HS-27A (cell line): ENCODE results near the gene MYO10.
"Not testable (repeated sequence)": the region's sequence is repeated elsewhere in the genome, so short reads cannot be mapped to it uniquely, and the experiment has no call there.

Experiments used
- DNase-seq: peaks from one replicate; pipeline ENCODE4 v3.0.0-alpha.2; 2012; ENCODE audit warnings: low read depth, missing footprints

MYO10 gene

GRCh38 chr5:16740066-16740810 is 195.8 kb downstream of the MYO10 start:
- no peak for DNase-seq

- not testable (repeated sequence) for DNase-seq
These were observed 197.7 kb downstream of the MYO10 start for GRCh38 chr5:16738393-16738792.

DNA sequence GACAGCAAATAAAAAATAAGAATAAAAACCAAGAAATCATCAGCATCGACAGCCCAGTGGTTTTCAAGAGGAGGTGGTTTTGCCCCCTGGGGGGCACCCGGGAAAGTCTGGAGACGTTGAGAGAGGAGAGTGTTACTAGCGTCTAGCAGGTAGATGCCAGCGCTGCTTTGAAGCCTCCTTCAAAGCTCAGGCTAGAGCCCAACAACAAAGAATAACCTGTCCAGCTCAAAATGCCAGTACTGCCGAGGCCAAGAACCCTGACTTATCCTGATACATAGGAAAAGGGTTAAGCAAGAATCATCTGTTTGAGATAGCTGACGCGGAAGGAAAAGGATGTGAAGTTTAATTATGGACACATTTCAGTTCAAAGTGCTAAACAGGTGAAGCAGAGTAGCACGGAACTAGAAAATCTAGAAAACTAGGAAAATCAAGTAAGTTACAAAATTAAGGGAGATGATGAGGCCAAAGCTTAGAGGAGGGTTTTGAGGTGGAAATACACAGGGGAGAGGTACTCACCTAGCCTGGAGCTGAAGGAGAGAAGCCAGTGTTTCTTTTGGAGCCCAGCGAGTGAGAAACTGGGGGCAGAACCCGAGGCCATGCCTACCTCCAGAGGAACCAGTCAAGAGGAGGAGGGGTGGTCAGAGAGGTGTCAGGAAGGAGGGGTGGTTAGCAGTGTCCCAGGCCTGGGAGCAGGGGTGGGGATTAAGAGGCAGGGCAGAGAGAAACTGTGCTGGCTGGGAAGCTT is 198.3 kb downstream of the MYO10 start:
- no peak for DNase-seq

DNA sequence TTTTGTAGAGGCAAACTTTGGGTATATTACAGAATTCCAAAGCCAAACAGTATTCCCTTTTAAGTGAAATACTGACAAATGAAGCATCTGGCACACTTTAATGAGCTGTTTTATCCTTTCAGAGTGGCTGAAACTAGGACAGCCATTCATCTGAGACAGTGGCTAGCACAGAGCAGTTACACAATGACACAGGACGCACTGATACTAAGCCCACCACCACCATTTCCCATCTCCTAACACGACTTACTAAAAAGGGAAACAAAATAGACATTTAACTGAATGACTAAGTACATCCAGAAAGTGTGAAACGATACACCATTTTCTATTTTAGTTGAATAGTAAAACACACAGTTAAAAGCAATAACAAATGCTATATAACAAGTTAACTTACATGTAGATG is 198.9 kb downstream of the MYO10 start:
- no peak for DNase-seq

GRCh38 chr5:16736158-16736995 is 199.7 kb downstream of the MYO10 start:
- no peak for DNase-seq

DNA sequence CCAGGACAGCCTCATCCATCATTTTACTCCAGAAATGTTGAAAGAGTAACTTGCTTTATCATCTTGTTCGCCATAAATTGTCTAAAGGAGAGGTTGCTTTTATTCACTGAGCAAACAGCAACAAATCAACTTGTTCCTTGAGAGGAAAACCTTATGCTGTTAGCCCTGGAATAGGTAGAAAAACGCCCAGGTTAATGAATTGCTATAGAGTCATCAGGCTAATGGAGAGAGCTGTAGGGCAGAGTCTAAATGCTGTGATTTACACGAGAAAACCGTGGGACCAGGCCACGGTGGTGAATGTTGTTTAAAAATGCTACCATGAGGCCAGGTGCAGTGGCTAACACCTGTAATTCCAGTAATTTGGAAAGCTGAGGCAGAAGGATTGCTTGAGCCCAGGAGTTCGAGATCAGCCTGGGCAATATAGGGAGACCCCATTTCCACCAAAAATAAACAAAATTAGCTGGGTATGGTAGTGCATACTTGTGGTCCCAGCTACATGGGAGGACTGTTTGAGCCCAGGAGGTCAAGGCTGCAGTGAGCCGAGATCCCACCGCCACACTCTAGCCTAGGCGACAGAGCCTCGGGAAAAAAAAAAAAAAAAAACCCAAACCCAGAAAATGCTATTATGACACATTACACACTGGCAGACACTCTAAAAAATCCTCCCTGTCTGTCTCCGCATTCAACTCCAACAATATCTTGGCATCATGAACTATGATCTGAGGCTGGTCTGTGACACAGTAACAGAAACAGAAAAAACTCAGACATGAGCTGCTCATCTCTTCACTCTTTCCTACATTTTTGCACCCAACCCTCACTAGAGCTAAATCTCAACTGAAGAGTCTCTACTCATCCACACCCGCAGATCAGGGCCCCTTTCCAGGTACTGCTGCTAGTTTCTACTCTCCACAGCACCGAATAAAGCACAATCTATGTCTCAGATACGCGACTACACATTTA is 200.7 kb downstream of the MYO10 start:
- no peak for DNase-seq

- DNase-seq: no peak
These were observed 202.6 kb downstream of the MYO10 start for GRCh38 chr5:16733331-16734006.

- no peak for DNase-seq
These were observed 203.7 kb downstream of the MYO10 start for GRCh38 chr5:16732356-16732755.

GRCh38 chr5:16727755-16728325 is 208.2 kb downstream of the MYO10 start:
- no peak for DNase-seq

GRCh38 chr5:16726538-16726946 is 209.5 kb downstream of the MYO10 start:
- no peak for DNase-seq

GRCh38 chr5:16725575-16725974 is 210.5 kb downstream of the MYO10 start:
- no peak for DNase-seq

- DNase-seq: no peak
These were observed 212.3 kb downstream of the MYO10 start for GRCh38 chr5:16723821-16724220.

- DNase-seq: no peak
These were observed 214.0 kb downstream of the MYO10 start for GRCh38 chr5:16722097-16722495.

DNA sequence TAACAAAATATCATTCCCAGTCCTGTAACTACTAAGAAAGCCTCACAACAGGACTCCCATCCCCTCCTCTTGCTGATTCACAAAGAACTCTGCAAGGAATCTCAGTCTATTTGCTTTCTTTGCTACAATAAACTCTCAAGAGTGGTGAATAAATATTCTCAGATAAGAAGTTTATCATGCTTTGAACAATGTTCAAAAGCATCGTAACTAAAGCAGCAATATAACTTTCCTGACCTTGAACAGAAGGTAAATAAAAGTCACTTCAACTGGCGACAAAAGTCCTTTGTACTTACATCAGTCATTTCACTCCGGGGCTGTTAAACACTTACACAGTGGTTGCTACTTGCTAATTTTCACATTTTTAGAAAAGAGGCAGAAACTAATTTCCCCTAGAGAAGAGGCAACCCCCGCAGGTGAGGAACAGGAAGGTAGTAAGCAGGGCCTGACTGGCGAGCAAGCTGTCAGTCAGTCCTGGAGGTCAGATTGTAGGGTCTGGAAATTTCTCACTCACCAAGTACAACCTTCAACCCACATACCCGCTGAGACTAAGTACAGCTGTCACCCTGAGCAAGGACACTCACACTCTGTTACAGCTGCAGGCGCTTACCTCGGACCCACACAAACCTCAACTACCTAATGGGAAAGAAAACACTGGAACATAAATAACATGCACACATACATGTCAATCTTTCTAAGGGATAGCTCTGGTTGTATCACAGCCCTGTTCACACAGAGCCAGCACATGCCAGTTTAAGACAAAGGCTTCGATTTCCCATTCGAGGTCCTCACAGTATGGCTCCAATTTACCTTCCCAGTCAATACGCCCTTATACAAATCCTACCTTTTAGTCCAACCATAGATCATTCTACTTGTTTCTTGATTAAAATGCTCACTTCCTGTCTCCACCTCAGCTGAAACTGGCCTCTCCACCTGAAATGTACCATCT is 214.7 kb downstream of the MYO10 start:
- DNase-seq: no peak

- not testable (repeated sequence) for DNase-seq
These were observed 218.1 kb downstream of the MYO10 start for GRCh38 chr5:16718036-16718435.

DNA sequence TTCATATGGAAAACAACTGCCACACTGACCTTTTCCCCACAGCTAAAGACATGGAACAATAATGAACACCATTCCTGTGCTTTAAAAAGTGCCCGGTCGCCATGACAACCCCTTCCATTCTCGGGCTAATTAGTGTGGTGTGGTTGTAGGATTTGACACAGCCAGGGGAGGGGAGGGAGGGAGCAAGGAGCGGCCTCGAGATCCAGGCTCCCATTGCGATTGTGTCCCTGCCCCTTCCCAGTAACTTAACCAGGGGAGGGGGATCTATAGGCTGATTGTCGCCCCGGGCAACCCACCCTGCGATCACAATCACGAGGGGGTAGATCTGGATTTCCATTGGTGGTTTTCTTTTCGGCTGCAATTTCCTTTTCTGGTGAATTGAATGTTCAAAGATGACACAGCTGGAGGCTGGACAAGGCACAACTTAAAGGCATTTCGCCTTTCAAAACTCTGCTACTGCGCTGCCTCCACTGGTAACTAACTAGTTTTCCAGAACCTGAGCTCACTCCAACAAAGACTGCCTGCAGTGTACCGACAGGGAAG is 222.6 kb downstream of the MYO10 start:
- no peak for DNase-seq

GRCh38 chr5:16712620-16713019 is 223.5 kb downstream of the MYO10 start:
- no peak for DNase-seq

DNA sequence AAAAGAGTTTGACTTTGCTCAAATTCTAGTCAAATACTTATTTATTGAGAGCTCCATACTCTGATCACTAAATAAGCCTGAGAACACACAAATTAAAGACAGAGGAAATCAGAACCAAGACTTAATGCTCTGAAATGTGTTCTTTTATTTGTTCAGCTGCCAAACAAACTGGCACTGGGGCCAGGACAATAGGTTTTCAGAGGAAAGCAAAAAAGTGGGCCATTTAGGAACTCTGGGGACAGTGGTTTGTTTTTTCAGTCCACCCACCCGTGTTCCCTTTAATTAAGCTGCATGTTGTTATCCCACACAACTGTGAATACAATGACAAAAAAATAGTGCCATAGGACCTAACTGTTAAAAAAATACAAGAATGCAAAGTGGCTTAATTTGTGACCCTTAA is 223.9 kb downstream of the MYO10 start:
- no peak for DNase-seq
